Testis (tissue), 3 donors: ENCODE results near the gene SYNPO. TPM values are rescaled to one million over a fixed set of nuclear protein-coding genes. Genes with fewer than 3 reads are reported as not detected.
A peak's percentile ranks its signal among the peaks of the same experiment; 100 is the strongest.

ENCODE experiments used
- DNase-seq: peaks from one replicate; pipeline ENCODE4 v3.0.0-alpha.2; 2019
- H3K27ac ChIP-seq, 2 donors: fragments of 200-600 bp; sonication (generic); one replicate each; pipeline ENCODE4 v1.5.1; 2019
- H3K27me3 ChIP-seq: fragments of 200-600 bp; sonication (generic); one replicate; pipeline ENCODE4 v1.5.1; 2019
- H3K36me3 ChIP-seq: fragments of 200-600 bp; sonication (generic); one replicate; pipeline ENCODE4 v1.5.1; 2017; ENCODE audit warnings: low read depth; ENCODE audit errors: missing control alignments
- H3K4me1 ChIP-seq: fragments of 200-600 bp; sonication (generic); one replicate; pipeline ENCODE4 v1.5.1; 2019
- H3K4me3 ChIP-seq, 2 donors: fragments of 200-600 bp; sonication (generic); one replicate each; pipeline ENCODE4 v1.5.1; 2017 to 2019
- H3K9me3 ChIP-seq: fragments of 200-600 bp; sonication (generic); one replicate; pipeline ENCODE4 v1.5.1; 2017
- CTCF ChIP-seq, 3 experiments: fragments of 450-650 bp in 2 of 3; fragments of 200-600 bp in 1 of 3; sonication (generic) in 1 of 3; IDR thresholded peaks; one replicate each; pipeline ENCODE4 v1.5.1; 2016 to 2019; ENCODE audit warnings: antibody characterized with exemption in 3 of 3, mild to moderate bottlenecking in 2 of 3, moderate library complexity in 1 of 3
- POLR2A ChIP-seq: fragments of 450-650 bp; IDR thresholded peaks from one replicate; pipeline ENCODE4 v1.6.1; 2017; ENCODE audit warnings: antibody characterized with exemption, mild to moderate bottlenecking, moderate library complexity
- WGBS, 2 donors: methylation state at CpG; one replicate each; pipeline ENCODE4 v1.1.5; 2018; 5-methylcytosine and 5-hydroxymethylcytosine counted together
- intact Hi-C: fragments of 100-400 bp; cut with DNase I; formaldehyde crosslinking; loops from one replicate; pipeline ENCODE4 v1.15.1; 2023; ENCODE audit warnings: low total_unique reads
- polyA plus RNA-seq: library from polyadenylated mRNA; stranded (reverse); fragments of 350-450 nt; fragmentation: Illumina TruSeq; extraction: RNeasy Lipid Tissue Mini Kit (QIAGEN cat#74804); gene quantifications from one replicate; pipeline ENCODE4 v1.2.3, GENCODE V29; 2014; ENCODE audit warnings: low read depth, low replicate concordance; ENCODE audit not compliant: insufficient read depth
- total RNA-seq, 2 donors: library from RNA; depleted of rRNA; stranded (reverse); fragments of >200 nt; gene quantifications; one replicate each; pipeline ENCODE4 v1.2.3, GENCODE V29; 2016

The SYNPO gene
- total and polyA plus RNA-seq, 3 donors from 2014 or later = 49.1 to 53.2 (median 52.2) TPM

- Histone ChIP-seq H3K36me3 (no peaks in the 10 kb centered on the region), H3K27ac (no peak overlapping the region), H3K9me3 (no peaks in the 10 kb centered on the region), H3K27me3 (no peaks in the 10 kb centered on the region), H3K4me3 (no peak overlapping the region), H3K4me1 (peaks cover 23% of the 10 kb centered on the region)
- TF ChIP-seq POLR2A (no peak), CTCF (IDR thresholded peaks at IDR 0.05) (no peak)
- 50 to 51% methylated on average over 10 of the region's 10 CpGs for WGBS, 2 donors
- no peak for DNase-seq
- intact Hi-C loops = no loop called here
Observed at GRCh38 chr5:150632305-150633160, 7.9 kb upstream of the SYNPO start.

GRCh38 chr5:150633429-150633828, 7.0 kb upstream of the SYNPO start:
- Histone ChIP-seq H3K4me1 (peaks cover 31% of the 10 kb centered on the region), H3K36me3 (no peaks in the 10 kb centered on the region)

GRCh38 chr5:150636391-150637244, 3.8 kb upstream of the SYNPO start:
- DNase-seq = peak; percentile 63
- Histone ChIP-seq H3K4me3 (no peak overlapping the region), H3K27ac (no peak overlapping the region), H3K36me3 (no peaks in the 10 kb centered on the region), H3K9me3 (no peaks in the 10 kb centered on the region), H3K4me1 (peaks cover 53% of the 10 kb centered on the region), H3K27me3 (no peaks in the 10 kb centered on the region)
- no peak for TF ChIP-seq CTCF (IDR thresholded peaks at IDR 0.05)
- no peak for TF ChIP-seq POLR2A
- intact Hi-C loops = no loop called here
- WGBS, 2 donors = 75 to 77% methylated on average over 6 of the region's 6 CpGs

More at GRCh38 chr5:150633429-150633828, 7.0 kb upstream of the SYNPO start:
- Histone ChIP-seq H3K4me3 (no peak overlapping the region), H3K27ac (no peak overlapping the region), H3K27me3 (no peaks in the 10 kb centered on the region), H3K9me3 (no peaks in the 10 kb centered on the region)
- no peak for DNase-seq
- WGBS, 2 donors = 58 to 78% methylated on average over 2 of the region's 2 CpGs
- TF ChIP-seq POLR2A (no peak), CTCF (IDR thresholded peaks at IDR 0.05) (no peak)
- intact Hi-C loops = no loop called here

- Histone ChIP-seq H3K27ac (peak overlapping the region in 1 of 2 donors; percentile 88), H3K36me3 (no peaks in the 10 kb centered on the region), H3K9me3 (no peaks in the 10 kb centered on the region), H3K4me3 (no peak overlapping the region), H3K4me1 (peaks cover 56% of the 10 kb centered on the region), H3K27me3 (no peaks in the 10 kb centered on the region)
- peak; percentile 36 for DNase-seq
- TF ChIP-seq POLR2A = no peak
- no peak for TF ChIP-seq CTCF (IDR thresholded peaks at IDR 0.05)
- WGBS, 2 donors = 40 to 62% methylated on average over 20 to 21 of the region's 21 CpGs
- intact Hi-C loops = no loop called here
Observed at GRCh38 chr5:150637245-150638052, 3.0 kb upstream of the SYNPO start.
